Ovary (tissue), 9 donors: ENCODE measurements around the gene CCDC78. TPM values are rescaled to one million over a fixed set of nuclear protein-coding genes. Genes with fewer than 3 reads are reported as not detected.

ENCODE experiments used
- DNase-seq, 5 donors: peaks; one replicate each; pipeline ENCODE4 v3.0.0-alpha.2; 2019 to 2020
- H3K27ac ChIP-seq, 2 donors: fragments of 200-600 bp; one replicate each; pipeline versions ENCODE4 v1.5.1 to v1.8.0; 2019 to 2022
- H3K27me3 ChIP-seq: fragments of 200-600 bp; one replicate; pipeline ENCODE4 v1.8.0; 2022
- H3K36me3 ChIP-seq: fragments of 200-600 bp; sonication (generic); one replicate; pipeline ENCODE4 v1.5.1; 2019
- H3K4me1 ChIP-seq: one replicate; pipeline ENCODE4 v1.8.1; 2013; ENCODE audit warnings: mild to moderate bottlenecking, moderate library complexity; ENCODE audit not compliant: insufficient read depth
- H3K4me3 ChIP-seq: fragments of 200-600 bp; sonication (generic); one replicate; pipeline ENCODE4 v1.5.1; 2017
- H3K9me3 ChIP-seq, 2 donors: fragments of 200-600 bp in 1 of 2; sonication (generic) in 1 of 2; one replicate each; pipeline versions ENCODE4 v1.5.1 to v1.8.1; 2013 to 2019; ENCODE audit warnings: mild to moderate bottlenecking in 1 of 2, moderate library complexity in 1 of 2
- CTCF ChIP-seq, 3 donors: fragments of 450-650 bp in 2 of 3; fragments of 200-600 bp in 1 of 3; IDR thresholded peaks; one replicate each; pipeline versions ENCODE4 v1.5.1 to v1.8.0; 2016 to 2022; ENCODE audit warnings: antibody characterized with exemption in 3 of 3, mild to moderate bottlenecking in 1 of 3
- EP300 ChIP-seq: sonication (generic); formaldehyde crosslinking; IDR thresholded peaks from one replicate; pipeline ENCODE4 v1.6.1; 2017; ENCODE audit warnings: antibody characterized with exemption
- POLR2A ChIP-seq: fragments of 450-650 bp; IDR thresholded peaks from one replicate; pipeline ENCODE4 v1.6.1; 2017; ENCODE audit warnings: antibody characterized with exemption, mild to moderate bottlenecking, moderate library complexity
- WGBS, 3 donors: extraction: QIAGEN DNeasy Blood & Tissue Kit in 1 of 3; methylation state at CpG; one replicate each; pipeline versions ENCODE4 v1.1.5 to v1.1.7; 2013 to 2017; 5-methylcytosine and 5-hydroxymethylcytosine counted together
- intact Hi-C, 4 donors: fragments of 100-400 bp; cut with DNase I; formaldehyde crosslinking; loops; one replicate each; pipeline versions ENCODE4 v1.11.0 to v1.15.1; 2022 to 2023
- polyA plus RNA-seq, 2 donors: library from polyadenylated mRNA; stranded (reverse); fragments of 200-250 nt in 1 of 2; fragments of 350-450 nt in 1 of 2; fragmentation: Illumina TruSeq in 1 of 2; extraction: RNeasy Lipid Tissue Mini Kit (QIAGEN cat#74804) in 1 of 2; gene quantifications; one replicate each; pipeline ENCODE4 v1.2.3, GENCODE V29; 2013 to 2014
- total RNA-seq, 7 donors: library from RNA; depleted of rRNA in 2 of 7; stranded (reverse); fragments of >200 nt in 2 of 7; fragmentation: NEBNext Ultra II Directional in 3 of 7; extraction: Animal tissue kit (Norgen Biotek cat#: 25700) in 3 of 7; gene quantifications; one replicate each; pipeline versions ENCODE4 v1.1.0 to v1.2.4, GENCODE V29; 2016 to 2023
- donor health status: DM: no; HTN: no; CAD: no; lungs with moderate emphysema.
- donor health status: DM: no; HTN: no; CAD: no.
- donor health status: Bipolar disorder and iron deficiency.
- donor health status: DM: yes; HTN: yes; CAD: no.
- donor health status: DM: no; HTN: no; CAD: no.
- donor health status: DM: yes; HTN: yes; CAD: no.

Gene CCDC78
- total and polyA plus RNA-seq, 9 donors: 0.40 to 44.3 (median 4.6) TPM; not detected in 2

GRCh38 chr16:751152-752006 is 25.1 kb upstream of the CCDC78 start:
- no peak overlapping the region for H3K4me3 ChIP-seq
- 52 to 60% (median 58%) methylated on average over 39 of the region's 39 CpGs for WGBS, 3 donors
- no peaks in the 10 kb centered on the region for H3K36me3 ChIP-seq
- TF ChIP-seq CTCF (IDR thresholded peaks at IDR 0.05) (no peak), EP300 (no peak), POLR2A (no peak)
- intact Hi-C loops: no loop called here
- H3K4me1 ChIP-seq: no peaks in the 10 kb centered on the region
- H3K9me3 ChIP-seq: peaks cover 0 to under 1% of the 10 kb centered on the region in 2 donors
- no peak for DNase-seq
- no peak overlapping the region for H3K27ac ChIP-seq
- H3K27me3 ChIP-seq: no peaks in the 10 kb centered on the region

GRCh38 chr16:750485-750884 is 24.2 kb upstream of the CCDC78 start:
- WGBS, 3 donors: 34 to 48% (median 48%) methylated on average over 9 of the region's 9 CpGs
- intact Hi-C loops: no loop called here

GRCh38 chr16:749010-749409 is 22.8 kb upstream of the CCDC78 start:
- H3K27ac ChIP-seq: no peak overlapping the region
- intact Hi-C loops: no loop called here
- no peaks in the 10 kb centered on the region for H3K36me3 ChIP-seq
- H3K27me3 ChIP-seq: no peaks in the 10 kb centered on the region
- 56 to 83% (median 70%) methylated on average over 6 of the region's 6 CpGs for WGBS, 3 donors
- DNase-seq: no peak
- no peaks in the 10 kb centered on the region for H3K9me3 ChIP-seq
- H3K4me1 ChIP-seq: no peaks in the 10 kb centered on the region
- H3K4me3 ChIP-seq: no peak overlapping the region
- TF ChIP-seq EP300: no peak
- no peak for TF ChIP-seq CTCF (IDR thresholded peaks at IDR 0.05)
- no peak for TF ChIP-seq POLR2A

More at GRCh38 chr16:750485-750884, 24.2 kb upstream of the CCDC78 start:
- H3K36me3 ChIP-seq: no peaks in the 10 kb centered on the region
- DNase-seq: no peak
- no peaks in the 10 kb centered on the region for H3K27me3 ChIP-seq
- no peaks in the 10 kb centered on the region for H3K4me1 ChIP-seq
- H3K27ac ChIP-seq: no peak overlapping the region
- H3K9me3 ChIP-seq: no peaks in the 10 kb centered on the region
- no peak overlapping the region for H3K4me3 ChIP-seq
- no peak for TF ChIP-seq EP300
- TF ChIP-seq CTCF (IDR thresholded peaks at IDR 0.05): no peak

DNA sequence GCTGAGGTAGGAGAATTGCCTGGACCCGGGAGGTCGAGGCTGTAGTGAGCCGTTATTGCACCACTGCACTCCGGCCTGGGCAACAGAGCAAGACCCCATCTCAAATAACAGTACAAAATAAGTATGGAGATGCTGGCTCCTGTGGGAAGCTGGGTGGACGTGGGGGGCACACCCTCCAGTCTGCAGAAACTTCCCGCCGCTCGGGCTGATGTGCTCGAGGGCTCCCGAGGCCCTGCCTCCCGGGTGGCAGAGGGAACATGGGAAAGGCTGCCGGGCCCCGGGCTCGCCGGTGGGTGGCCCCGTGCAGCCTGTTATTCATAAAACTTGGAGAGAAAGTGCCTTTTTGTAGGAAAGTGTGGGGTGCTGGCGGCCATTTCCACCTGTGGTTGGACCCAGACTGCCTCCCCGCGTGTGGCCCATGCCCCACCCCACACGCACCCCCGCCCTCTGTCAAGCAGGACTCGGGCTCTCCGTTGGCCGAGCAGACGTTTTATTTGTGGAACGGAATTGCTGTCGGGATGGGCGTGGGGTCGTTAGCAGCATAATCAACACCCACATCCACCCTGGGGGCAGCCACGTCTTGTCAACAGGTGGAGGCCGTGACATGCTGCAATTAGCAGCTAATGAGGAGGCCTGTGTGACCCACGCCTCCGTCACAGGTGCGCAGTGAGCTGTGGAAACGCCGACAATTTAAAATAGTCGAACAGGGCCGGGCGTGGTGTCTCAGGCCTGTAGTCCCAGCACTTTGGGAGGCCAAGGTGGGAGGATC is 21.9 kb upstream of the CCDC78 start:
- no peak for DNase-seq
- H3K9me3 ChIP-seq: no peaks in the 10 kb centered on the region
- H3K4me3 ChIP-seq: no peak overlapping the region
- H3K27ac ChIP-seq: no peak overlapping the region
- WGBS, 3 donors: 75 to 81% (median 77%) methylated on average over 39 of the region's 39 CpGs
- TF ChIP-seq POLR2A: no peak
- no peak for TF ChIP-seq CTCF (IDR thresholded peaks at IDR 0.05)
- no peak for TF ChIP-seq EP300
- H3K27me3 ChIP-seq: no peaks in the 10 kb centered on the region
- H3K4me1 ChIP-seq: no peaks in the 10 kb centered on the region
- no peaks in the 10 kb centered on the region for H3K36me3 ChIP-seq
- intact Hi-C loops: no loop called here
